SK-N-SH (cell line): ENCODE data around the gene NR6A1.
A peak's percentile ranks its signal among the peaks of the same experiment; 100 is the strongest.

Experiments used
- POLR2AphosphoS5 ChIP-seq: IDR thresholded peaks from 2 replicates; pipeline ENCODE4 v1.6.1; 2012; ENCODE audit warnings: low read depth, low read length
- TAF1 ChIP-seq: IDR thresholded peaks from 2 replicates; pipeline ENCODE4 v1.6.1; 2012; ENCODE audit warnings: low read depth, mild to moderate bottlenecking, low read length, moderate library complexity, borderline replicate concordance
- TF ChIP-seq, protein P1 (sequence below): fragments of 200-600 bp; sonication (generic); IDR thresholded peaks from 2 replicates; pipeline ENCODE4 v1.6.1; 2017; ENCODE audit warnings: antibody characterized with exemption, mild to moderate bottlenecking, moderate library complexity

DNA sequence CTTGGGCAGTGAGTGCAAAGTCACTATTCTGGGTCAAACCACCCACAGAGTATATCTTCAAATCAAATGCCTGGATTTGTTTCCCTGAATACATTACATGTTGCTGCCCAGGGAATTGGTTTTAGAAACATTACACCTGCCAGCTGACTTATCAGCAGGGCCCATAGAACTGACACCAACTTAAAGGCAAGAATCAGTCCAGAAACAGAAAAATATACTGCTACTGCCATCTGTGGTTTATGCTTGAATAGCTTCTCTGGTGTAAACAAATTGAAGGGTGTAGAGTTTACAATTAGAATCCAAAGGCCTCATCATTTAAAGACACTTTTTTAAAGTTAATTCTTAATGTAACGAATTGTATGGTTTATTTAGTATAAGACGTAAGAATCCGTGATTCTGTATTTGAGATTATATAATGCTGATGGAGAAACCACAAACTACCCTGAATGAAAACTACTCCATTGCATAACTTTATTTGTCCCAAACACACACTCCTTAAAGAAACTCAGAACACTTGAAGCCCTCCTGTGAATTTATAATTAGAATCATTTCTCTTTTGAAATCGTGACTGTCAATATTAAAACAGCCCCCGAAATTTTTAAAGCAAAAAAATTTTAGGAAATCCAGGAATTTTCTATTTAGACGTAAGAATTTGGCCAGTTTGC is 6.2 kb downstream of the NR6A1 start:
- TF ChIP-seq, protein P1, sequence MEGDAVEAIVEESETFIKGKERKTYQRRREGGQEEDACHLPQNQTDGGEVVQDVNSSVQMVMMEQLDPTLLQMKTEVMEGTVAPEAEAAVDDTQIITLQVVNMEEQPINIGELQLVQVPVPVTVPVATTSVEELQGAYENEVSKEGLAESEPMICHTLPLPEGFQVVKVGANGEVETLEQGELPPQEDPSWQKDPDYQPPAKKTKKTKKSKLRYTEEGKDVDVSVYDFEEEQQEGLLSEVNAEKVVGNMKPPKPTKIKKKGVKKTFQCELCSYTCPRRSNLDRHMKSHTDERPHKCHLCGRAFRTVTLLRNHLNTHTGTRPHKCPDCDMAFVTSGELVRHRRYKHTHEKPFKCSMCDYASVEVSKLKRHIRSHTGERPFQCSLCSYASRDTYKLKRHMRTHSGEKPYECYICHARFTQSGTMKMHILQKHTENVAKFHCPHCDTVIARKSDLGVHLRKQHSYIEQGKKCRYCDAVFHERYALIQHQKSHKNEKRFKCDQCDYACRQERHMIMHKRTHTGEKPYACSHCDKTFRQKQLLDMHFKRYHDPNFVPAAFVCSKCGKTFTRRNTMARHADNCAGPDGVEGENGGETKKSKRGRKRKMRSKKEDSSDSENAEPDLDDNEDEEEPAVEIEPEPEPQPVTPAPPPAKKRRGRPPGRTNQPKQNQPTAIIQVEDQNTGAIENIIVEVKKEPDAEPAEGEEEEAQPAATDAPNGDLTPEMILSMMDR, result peak; percentile 56
- TF ChIP-seq TAF1 (no peak), POLR2AphosphoS5 (no peak)
